ENCODE measurements around the gene TMEM250. TPM values are rescaled to one million over a fixed set of nuclear protein-coding genes. Genes with fewer than 3 reads are reported as not detected.
"Not testable (repeated sequence)": the region's sequence is repeated elsewhere in the genome, so short reads cannot be mapped to it uniquely, and the experiment has no call there.

Gene TMEM250, protein sequence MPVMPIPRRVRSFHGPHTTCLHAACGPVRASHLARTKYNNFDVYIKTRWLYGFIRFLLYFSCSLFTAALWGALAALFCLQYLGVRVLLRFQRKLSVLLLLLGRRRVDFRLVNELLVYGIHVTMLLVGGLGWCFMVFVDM
- total RNA-seq = 40.6 TPM

DNA sequence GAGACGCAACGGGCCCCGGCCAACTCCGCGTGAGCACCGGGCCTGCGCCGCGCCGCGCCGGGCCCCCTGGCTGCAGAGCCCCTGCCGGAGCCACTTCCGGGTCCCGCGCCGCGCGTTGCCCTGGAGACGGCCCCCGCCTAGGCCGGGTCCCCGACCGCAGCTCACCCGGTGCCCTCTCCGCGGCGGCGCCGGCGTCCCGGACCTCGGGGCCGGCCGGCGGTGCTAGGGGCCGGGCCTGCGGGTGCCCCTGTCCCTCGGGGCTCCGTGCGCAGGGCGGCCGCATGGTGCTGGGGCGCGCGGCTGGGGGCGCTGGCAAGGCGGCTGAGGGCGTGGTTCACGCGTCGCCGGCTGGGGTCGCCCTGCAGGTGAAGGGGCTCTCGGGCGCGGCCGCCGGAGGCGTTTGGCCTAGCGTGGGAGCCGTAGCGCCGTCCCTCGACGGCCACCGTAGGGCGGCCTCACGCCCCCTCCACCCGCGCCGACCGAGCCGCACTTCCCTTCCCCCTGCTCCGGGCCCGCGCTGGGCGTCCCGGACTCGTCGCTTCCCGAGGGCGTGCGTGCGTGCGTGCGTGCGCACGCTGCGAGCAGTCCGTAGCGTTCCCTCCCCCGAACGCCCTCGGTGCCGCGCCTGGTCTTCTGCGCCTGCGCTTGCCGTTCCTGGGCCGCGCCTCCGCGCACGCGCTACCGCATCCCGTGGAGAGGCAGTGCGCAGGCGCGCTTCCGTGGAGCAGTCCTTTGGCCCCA, at the start of gene TMEM250:
Gene TMEM250, minus strand, starts transcription at position 556 of the 741 bp plus-strand sequence. CDS start 1,975 bp downstream, outside the sequence.
- DNase-seq (ENCODE audit: low spot score) = peak; percentile 96

DNA sequence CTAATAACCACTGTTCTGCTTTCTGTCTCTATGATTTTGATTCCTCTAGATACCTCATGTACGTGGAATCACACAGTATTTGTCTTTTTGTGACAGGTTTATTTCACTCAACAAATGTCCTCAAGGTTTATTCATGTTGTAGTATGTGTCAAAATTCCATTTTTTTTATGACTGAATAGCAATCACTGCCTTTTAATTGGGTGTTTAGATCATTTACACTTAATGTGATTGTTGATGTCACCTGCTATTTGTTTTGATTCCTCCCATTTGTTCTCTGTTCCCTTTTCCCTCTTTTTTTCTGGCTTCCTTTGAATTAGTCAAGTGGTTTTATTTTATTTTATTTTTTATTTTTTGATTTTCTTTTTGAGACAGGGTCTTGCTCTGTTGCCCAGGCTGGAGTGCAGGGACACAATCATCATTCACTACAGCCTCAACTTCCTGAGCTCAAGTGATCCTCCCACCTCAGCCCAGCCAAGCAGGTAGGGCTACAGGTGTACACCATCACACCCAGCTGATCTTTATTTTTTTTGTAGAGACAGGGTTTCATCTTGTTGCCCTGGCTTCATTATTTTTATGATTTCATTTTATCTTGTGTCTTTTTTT, 44.7 kb upstream of the TMEM250 start:
- DNase-seq (ENCODE audit: low spot score) = no peak

DNA sequence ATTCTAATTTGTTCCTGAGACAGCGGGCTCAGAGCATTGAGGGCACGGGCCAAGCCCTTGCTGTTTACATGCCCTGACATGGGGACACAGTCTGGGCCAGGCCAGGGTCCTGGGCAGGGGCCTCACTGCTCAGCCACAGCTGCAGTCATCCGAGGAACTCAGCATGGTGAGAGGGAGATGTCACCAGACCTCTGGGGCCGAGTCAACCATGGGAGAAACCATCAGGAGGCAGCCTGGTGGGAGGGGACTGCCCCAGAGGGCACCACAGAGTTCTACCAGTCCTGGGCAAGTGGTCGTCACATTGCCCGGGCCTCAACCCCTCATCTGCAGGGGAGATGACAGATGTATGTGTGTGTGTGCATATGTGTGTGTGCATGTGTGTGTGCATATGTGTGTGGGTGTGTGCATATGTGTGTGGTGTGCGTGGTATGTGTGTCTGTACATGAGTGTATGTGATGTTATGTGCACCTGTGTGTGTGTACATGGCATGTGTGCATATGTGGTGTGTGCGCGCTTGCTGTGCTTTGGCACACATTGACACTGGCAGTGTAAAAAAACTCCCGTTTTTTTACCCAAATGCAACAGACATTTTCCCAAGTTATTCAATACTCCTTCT, 42.4 kb upstream of the TMEM250 start:
- no peak for DNase-seq (ENCODE audit: low spot score)

DNA sequence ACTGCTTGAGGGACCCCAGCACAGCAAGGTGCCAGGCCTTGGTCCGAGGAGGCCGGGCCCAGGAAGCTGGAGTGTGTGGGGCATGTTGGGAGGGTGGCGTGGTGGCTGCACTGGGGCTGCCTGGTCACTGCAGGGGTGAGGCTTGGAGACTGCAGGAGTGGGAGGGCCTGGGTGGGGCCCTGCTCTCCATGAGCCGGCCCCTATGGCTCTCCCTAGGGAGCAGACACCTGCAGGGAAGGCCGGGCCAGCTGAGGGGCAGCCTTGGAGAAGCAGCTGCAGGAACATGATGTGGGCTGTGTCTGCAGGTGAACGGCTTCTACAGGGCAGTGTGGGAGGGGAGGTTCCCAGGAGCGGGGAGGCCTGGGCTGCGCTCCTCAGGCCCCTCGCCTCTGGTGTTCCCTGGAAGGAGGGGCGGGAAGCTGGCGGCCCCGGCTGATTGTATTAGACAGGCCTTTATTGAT, 41.7 kb upstream of the TMEM250 start:
- DNase-seq (ENCODE audit: low spot score) = no peak

DNA sequence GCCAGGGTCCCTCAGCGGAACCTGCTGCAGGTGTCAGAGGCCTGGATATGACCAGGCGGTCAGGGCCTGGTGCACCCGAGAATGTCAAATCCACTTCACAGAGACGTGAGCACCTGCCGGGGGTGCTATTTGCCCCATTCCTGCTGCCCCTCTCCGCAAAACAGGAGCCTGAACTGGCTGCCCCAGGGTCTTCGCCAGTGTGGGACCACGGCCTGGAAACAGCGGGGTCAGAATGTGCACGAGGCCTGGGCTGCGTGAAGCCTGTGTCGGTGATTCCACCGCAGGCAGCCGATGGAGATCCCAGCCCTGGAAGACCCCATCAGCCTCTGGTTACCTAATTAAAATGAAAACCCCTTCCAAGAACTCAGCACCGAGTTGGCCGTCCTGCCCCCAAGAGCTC, 41.2 kb upstream of the TMEM250 start:
- DNase-seq (ENCODE audit: low spot score) = no peak

DNA sequence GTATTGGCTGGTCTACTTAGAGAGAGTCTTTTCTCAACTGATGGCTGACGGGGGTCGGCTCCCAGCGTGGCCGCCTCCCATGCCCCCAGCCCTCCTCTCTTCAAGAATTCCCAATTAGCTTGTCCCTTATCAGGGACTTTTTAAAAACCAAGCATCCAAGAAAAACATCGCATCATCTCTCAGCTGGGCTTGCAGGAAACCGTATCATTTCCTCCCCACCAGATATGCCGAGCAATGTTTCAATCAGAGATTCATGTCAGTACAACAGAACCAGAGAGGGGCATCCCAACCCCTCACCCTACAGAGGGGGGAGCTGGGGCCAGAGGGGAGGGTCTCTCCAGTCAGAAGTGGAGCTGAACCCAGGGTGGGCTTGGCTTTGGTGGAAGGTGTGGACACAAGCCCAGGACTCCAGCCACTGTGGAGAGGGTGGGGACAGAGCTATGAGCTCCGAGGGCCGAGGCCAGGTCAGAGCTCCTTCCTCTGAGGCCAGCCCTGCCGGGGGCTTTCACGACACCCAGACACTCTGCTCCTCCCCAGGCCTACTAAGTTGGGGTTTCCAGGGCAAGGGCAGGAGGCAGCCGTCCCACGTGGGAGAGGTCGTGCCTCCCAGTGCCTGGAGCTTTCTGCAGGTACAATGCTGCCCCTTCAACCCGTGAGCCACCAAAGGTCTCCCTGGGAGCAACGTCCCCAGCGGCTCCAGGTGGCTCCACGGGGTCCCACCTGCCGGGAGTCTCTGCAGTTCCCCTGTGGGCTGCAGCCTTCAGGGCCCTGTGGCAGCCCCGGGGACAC, 39.0 kb upstream of the TMEM250 start:
- no peak for DNase-seq (ENCODE audit: low spot score)

DNA sequence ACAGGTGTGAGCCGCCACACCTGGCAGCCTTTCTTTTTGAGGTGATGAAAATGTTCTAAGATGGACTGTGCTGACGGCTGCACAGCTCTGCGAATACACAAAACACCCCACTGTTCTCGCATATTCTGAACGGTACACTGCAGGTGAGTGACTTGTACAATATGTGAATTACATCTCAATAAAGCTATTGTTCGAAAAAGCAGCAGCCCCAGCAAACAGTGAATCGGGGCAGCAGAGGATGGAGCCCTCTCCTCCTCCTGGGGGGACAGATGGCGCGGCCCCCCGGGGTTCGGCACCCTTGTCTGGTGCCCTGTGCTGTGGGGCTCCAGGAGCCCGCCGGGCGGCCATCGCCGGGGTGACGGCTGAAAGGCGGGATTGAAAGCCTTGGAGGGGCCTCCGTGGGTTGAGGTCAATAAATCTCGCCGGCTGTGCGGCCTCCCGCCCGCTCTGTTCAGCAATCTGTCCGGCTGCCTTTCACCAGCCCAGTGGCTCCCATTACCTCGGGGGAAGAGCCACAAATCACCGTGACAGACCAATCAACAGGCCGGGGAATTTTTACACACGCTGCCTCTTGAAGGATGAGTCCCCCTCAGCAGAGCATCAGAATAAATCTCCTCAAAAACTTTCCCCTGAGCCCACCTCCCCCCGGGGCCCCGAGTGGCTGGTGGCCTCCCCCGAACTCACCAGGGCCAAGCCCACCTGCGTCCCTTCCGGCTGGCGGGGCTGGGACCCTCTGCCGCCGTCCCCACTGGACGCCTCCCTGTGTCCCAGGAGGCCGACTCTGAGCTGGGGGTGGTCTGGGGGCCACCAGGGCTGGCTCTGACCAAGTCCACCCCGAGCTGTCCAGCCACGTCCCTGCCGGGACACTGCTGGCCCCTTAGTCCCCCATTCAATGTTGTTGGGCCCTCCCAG, 37.8 kb upstream of the TMEM250 start:
- DNase-seq (ENCODE audit: low spot score) = no peak

DNA sequence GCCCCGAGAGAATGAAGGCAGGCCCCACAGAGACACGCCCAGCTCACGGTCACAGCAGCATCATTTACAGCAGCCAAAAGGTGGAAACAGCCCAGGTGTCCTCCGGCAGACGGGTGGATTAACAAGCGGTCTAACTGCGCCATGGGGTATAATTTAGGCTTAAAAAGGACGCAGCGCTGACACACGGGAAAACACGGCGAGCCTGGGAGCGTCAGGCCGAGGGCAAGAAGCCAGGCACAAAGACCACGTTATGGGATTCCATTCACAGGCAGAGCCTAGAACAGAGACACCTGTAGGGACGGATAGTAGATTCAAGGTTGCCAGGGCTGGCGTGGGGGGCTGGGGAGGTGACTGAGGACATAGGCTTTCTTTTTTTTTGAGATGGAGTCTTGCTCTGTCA, 36.9 kb upstream of the TMEM250 start:
- DNase-seq (ENCODE audit: low spot score) = no peak

DNA sequence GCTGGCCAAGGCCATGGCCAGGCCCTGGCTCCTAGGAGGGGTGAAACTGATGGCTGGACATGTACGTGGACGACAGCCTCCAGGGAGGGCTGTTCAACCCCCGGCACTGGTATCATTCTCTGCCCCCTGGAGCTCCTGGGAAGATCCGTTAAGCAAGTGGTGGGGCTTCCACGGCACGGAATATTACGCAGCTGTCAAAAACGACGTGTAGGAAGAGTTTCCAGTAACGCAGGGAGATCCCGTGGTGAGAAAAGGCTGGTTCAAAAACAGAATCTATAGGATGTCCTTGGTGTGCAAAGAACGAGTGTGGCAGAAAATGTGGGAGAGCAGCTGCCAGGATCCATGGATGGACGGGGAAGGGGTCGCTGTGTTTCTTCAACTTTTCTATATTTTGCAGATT, 36.3 kb upstream of the TMEM250 start:
- DNase-seq (ENCODE audit: low spot score) = no peak

DNA sequence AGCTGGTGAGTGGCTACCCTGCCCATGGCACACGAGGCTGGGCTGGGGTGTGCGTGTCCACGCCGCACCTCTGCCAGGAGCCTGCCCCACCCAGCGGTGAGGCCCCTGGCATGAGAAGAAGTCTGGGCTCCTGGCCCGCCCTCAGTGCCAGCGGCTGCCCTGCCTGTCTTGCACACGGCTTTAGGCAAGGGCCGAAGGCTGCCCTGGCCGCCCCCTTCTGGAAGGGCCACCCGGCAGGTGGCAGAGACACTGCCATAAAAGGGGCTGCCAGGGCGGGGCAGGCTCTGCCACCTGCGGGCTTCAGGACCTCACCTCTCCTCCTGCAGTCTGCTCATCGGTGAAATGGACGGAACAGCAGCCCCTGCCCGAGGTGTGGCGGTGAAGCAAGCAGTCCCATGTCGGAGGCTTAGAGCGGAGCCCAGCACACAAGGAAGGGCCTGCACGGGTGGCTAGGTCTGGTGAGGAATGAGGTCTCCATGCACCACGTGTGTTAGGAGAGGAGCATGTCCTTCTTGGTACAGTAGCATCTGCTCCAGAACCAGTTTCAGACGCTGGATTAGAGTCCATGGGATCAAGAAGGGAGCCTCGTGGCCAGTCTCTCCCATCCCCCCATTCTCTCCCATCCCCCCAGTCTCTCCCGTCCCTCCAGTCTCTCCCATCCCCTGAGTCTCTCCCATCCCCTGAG, 34.8 kb upstream of the TMEM250 start:
- DNase-seq (ENCODE audit: low spot score) = no peak

DNA sequence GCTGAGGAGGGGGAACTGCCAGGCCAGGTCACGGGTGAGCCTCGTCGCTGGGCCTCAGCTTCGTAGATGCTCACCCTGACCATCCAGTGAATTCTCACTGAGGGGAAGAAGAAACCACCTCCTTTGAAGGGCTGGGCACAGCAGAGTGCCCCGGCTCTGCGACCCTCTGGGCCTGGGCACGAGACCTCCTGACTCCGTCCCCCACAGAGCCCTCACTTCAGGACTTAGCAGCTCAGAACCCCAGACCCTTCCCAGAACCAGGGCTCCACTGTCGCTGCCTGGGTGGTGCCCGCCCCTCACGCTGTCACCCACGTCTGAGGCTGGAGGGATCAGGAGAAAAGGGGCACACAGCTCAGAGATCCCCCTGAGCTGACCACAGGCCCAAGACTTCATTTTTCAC, 34.3 kb upstream of the TMEM250 start:
- DNase-seq (ENCODE audit: low spot score) = no peak

DNA sequence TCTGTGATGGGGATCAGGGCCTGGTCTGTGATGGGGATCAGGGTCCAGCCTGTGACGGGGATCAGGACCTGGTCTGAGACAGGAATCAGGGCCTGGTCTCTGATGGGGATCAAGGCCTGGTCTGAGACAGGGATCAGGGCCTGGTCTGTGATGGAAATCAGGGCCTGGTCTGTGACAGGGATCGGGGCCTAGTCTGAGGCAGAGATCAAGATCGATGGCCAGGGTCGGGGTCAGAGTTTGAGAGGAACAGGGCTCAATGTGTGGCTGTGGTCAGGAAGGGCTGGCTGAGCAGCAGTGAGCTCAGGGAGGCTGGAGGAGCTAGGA, 33.8 kb upstream of the TMEM250 start:
- DNase-seq (ENCODE audit: low spot score) = no peak

DNA sequence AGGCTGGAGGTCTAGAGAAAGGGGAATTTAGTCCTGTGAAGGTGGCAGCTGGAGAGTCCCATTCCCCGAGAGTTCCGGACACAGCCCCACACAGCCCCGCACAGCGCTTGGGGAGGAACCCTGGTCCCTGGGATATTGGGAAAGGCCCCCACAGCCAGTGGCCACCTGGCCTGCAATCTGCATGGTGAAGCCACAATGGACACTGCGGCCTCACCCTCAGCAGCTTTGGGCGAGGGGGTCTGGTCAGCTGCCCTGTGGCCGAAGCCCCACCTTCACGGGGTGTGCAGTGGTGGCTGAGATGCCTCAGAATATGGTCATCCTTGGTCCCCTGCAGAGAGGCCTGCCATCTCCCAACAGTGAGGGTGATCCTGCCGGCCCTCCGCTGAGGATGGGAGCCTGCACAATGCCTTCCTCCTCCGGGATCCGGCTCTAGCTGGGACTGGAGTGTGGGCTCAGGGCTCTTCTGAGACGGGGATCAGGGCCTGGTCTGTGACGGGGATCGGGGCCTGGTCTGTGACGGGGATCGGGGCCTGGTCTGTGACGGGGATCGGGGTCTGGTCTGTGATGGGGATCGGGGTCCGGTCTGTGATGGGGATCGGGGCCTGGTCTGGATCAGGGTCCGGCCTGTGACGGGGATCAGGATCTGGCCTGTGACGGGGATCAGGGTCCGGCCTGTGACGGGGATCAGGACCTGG, 33.3 kb upstream of the TMEM250 start:
- no peak for DNase-seq (ENCODE audit: low spot score)

DNA sequence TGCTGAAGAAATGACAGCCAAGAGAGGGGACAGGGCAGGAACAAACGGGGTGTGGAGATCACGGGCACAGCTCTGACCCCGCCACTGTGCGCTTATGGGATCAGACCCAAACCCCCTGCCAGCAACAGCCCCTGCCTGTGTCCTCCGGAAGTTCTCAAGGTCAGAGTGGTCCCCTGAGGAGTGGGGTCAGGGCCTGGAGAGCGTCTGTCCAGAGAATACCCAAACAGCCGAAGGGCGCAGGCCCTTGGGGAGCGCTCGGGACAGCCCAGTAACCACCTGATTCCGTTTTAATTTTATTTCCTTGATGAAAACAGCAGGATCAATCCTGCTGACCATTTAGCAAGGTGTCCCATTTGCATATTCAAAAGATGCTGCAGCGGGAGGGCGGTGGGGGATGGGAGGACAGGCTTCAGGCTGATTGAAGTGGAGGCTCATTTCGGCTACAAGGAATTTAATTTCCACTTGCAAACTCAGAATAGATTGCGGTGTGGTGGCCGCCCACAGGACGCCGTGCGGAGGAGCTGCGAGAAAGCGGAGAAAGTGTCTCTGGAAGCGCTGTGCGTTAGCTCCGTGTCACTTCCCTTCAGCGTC, 32.6 kb upstream of the TMEM250 start:
- no peak for DNase-seq (ENCODE audit: low spot score)

DNA sequence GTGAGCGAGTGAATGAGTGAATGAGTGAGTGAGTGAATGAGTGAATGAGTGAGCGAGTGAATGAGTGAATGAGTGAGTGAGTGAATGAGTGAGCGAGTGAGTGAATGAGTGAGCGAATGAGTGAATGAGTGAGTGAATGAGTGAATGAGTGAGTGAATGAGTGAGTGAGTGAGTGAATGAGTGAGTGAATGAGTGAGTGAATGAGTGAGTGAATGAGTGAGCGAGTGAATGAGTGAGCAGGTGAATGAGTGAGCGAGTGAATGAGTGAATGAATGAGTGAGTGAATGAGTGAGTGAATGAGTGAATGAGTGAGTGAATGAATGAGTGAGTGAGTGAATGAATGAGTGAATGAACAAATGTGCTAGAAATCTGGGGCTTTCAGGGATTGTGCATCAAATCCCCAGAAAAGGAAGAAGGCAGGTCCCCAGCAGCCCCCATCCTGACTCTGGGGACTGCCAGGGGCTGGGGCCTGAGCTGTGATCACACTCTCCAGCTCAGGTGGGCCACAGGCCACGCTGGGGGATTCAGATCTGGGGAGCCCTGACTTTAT, 32.1 kb upstream of the TMEM250 start:
- DNase-seq (ENCODE audit: low spot score) = not testable (repeated sequence)

DNA sequence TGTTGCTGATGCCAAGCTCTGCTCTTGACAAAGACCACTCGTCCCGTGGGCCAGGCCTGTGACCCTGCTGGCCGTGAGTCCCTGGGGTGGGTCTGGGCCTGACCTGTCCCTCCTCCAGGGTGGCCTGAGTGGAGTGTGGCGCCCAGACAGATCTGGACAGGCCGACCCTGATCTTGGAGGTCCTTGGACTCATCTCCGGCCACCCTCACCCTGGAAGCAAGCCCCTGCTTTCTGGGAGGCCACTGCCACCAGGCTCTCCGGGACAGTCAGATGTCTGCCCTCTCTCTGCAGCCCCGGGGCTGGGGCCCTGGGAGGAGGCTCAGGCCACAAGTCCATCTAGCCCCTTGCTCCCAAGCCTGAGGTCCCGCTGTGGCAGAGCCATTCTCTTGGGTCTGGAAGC, 31.2 kb upstream of the TMEM250 start:
- DNase-seq (ENCODE audit: low spot score) = no peak

DNA sequence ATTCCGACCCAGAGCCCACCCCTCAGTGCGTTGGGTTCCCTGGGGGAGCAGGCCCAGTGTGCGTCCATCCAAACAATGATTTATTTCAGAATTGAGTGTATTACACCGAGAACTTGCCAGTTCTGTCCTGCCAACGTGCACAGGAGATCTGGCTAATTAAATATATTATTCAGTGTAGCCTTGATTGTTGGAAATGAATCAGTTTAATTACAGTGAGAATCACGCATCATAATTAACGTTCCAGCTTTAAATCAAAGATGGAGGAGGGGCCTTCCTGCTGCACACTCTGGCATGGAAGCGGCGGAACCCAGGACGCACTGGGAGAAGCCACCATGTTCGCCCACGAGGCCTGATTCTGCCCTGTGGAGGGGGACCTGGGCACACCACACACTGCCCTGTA, 30.7 kb upstream of the TMEM250 start:
- no peak for DNase-seq (ENCODE audit: low spot score)

DNA sequence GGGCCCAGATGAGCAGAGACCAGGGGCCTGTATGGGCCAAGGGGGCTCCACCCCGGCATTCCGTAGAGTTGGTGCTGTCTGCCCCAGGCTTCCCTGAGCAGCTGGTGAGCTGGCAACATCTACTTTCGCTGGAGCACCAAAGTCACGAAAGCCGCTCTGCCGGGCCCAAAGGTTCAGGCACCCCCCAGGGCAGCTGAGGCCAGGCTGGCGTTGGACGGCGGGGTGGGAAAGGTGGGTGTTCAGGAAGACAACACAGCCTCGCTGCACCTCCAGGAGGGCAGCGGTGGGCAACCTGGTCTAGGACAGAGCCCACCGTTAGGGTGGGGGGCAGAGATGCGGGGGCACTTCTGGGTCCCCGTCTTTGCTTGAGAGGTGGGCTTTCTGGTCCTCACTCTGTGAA, 30.1 kb upstream of the TMEM250 start:
- no peak for DNase-seq (ENCODE audit: low spot score)

All from mucosa of gallbladder (tissue), 1 donor.